ENCODE results near the gene AXIN1. TPM values are rescaled to one million over a fixed set of nuclear protein-coding genes. Genes with fewer than 3 reads are reported as not detected.

The AXIN1 gene
- total RNA-seq, 1 donor from 2014 or later = 27.0 TPM

DNA sequence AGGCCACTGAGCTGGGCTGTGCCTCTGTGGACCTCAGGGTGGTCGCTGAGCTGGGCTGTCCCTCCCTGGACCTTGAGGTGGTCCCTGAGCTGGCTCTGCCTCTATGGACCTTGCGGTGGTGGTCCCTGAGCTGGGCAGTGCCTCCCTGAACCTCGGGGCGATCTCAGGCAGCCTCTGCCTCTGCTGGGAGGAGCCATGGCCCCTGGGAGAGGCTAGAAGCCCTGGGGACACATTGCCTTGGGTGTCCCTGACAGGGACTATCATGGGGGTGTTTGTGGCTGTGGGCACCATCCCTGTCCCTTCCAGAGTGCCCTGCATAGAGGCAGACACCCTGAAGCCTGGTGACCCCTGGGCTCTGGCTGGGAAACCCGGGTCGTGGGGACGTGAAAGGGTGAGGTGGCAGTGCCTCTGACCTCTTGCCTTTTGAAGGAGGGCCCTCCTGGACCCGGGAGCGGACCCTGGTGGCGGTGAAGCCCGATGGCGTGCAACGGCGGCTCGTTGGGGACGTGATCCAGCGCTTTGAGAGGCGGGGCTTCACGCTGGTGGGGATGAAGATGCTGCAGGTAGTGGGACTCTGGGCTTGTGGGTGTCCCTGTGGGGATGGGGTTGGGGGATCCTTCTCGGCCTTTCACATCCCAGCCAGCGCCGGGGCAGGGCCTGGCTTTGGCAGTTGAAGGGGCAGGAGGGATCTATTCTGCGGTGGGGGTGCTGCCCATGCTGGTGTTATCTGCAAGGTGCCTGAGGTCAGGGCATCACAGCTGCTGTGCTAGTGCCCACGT lies 46.2 kb upstream of the AXIN1 start:
- H2AFZ ChIP-seq (ENCODE audit: low read depth, low read length) = no peak overlapping the region
- Mint-ChIP-seq H3K27ac (ENCODE audit: unreplicated experiment) (no peak overlapping the region), H3K4me3 (ENCODE audit: unreplicated experiment) (peak overlapping the region; percentile 77), H3K9me3 (ENCODE audit: unreplicated experiment) (no peaks in the 10 kb centered on the region), H3K4me1 (ENCODE audit: low read depth, unreplicated experiment) (no peaks in the 10 kb centered on the region), H3K36me3 (ENCODE audit: low read depth, unreplicated experiment) (peaks cover 2% of the 10 kb centered on the region), H3K27me3 (ENCODE audit: low read depth, unreplicated experiment) (no peaks in the 10 kb centered on the region)
- FAIRE-seq = no peak
- H3K79me2 ChIP-seq (ENCODE audit: insufficient read depth, low read length) = peaks cover 9% of the 10 kb centered on the region
- H3K4me1 ChIP-seq (ENCODE audit: insufficient read depth, low read length) = peaks cover 8% of the 10 kb centered on the region
- TF ChIP-seq, protein P1, sequence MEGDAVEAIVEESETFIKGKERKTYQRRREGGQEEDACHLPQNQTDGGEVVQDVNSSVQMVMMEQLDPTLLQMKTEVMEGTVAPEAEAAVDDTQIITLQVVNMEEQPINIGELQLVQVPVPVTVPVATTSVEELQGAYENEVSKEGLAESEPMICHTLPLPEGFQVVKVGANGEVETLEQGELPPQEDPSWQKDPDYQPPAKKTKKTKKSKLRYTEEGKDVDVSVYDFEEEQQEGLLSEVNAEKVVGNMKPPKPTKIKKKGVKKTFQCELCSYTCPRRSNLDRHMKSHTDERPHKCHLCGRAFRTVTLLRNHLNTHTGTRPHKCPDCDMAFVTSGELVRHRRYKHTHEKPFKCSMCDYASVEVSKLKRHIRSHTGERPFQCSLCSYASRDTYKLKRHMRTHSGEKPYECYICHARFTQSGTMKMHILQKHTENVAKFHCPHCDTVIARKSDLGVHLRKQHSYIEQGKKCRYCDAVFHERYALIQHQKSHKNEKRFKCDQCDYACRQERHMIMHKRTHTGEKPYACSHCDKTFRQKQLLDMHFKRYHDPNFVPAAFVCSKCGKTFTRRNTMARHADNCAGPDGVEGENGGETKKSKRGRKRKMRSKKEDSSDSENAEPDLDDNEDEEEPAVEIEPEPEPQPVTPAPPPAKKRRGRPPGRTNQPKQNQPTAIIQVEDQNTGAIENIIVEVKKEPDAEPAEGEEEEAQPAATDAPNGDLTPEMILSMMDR (IDR thresholded peaks at IDR 0.05; ENCODE audit: insufficient read depth, low read depth, low read length) = no peak
- no peak for TF ChIP-seq EZH2 (IDR thresholded peaks at IDR 0.05; ENCODE audit: insufficient read depth, low read length)
- no peaks in the 10 kb centered on the region for H3K9me3 ChIP-seq (ENCODE audit: insufficient read depth, low read depth, low read length)
- H3K4me2 ChIP-seq (ENCODE audit: low read length) = peak overlapping the region; percentile 78
- no peaks in the 10 kb centered on the region for H3K36me3 ChIP-seq (ENCODE audit: insufficient read depth, low read length)
- H3K27me3 ChIP-seq (ENCODE audit: insufficient read depth, low read length) = no peaks in the 10 kb centered on the region
- no peak overlapping the region for H3K9ac ChIP-seq (ENCODE audit: low read length)
- no peak overlapping the region for H3K27ac ChIP-seq (ENCODE audit: low read depth, low read length)
- H3K4me3 ChIP-seq (ENCODE audit: insufficient read depth, low read depth, low read length) = no peak overlapping the region
- peaks cover 25% of the 10 kb centered on the region for H4K20me1 ChIP-seq (ENCODE audit: insufficient read depth, low read length)
- no peak for DNase-seq (ENCODE audit: low read depth)

DNA sequence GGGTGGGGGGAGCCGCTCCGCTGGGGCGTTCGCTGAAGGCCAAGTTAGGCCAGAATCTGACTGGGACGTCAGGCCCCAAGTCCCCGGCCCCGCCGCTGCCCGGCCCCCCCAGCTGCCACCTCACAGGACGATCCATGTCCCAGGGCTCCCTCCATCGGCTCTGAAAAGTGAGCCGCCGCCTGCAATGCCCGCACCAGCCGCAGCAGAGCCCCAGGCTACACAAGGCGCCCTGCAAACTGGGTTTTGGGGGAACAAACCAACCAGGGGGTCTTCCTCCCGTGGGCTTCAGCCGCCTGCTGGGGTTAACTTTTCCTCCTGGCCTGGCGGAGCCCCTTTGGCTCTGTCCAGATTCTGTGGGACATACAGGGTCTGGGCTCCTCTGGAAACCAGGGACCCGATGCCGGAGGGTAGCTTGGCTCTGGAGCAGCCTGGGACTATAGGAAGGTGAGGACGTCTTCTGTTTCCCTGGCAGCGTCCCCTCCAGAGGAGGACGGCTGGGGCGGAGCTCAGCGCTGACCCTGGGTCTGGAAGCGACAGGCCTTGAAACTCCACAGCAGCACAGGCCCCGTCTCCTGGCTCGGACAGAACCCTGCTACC lies 45.3 kb upstream of the AXIN1 start:
- H3K9me3 Mint-ChIP-seq (ENCODE audit: unreplicated experiment) = no peaks in the 10 kb centered on the region
- H3K9me3 ChIP-seq (ENCODE audit: insufficient read depth, low read depth, low read length) = no peaks in the 10 kb centered on the region
- FAIRE-seq = no peak
- peak overlapping the region; percentile 78 for H3K4me2 ChIP-seq (ENCODE audit: low read length)
- peak overlapping the region; percentile 66 for H3K27ac Mint-ChIP-seq (ENCODE audit: unreplicated experiment)
- peak; percentile 30 for DNase-seq (ENCODE audit: low read depth)
- peaks cover 2% of the 10 kb centered on the region for H3K36me3 Mint-ChIP-seq (ENCODE audit: low read depth, unreplicated experiment)
- peak overlapping the region; percentile 77 for H3K4me3 Mint-ChIP-seq (ENCODE audit: unreplicated experiment)
- H4K20me1 ChIP-seq (ENCODE audit: insufficient read depth, low read length) = peaks cover 25% of the 10 kb centered on the region
- H3K9ac ChIP-seq (ENCODE audit: low read length) = peak overlapping the region; percentile 63
- H3K27ac ChIP-seq (ENCODE audit: low read depth, low read length) = no peak overlapping the region
- H3K4me3 ChIP-seq (ENCODE audit: insufficient read depth, low read depth, low read length) = peak overlapping the region; percentile 33
- H3K27me3 ChIP-seq (ENCODE audit: insufficient read depth, low read length) = no peaks in the 10 kb centered on the region
- peaks cover 8% of the 10 kb centered on the region for H3K4me1 ChIP-seq (ENCODE audit: insufficient read depth, low read length)
- peaks cover 7% of the 10 kb centered on the region for H3K79me2 ChIP-seq (ENCODE audit: insufficient read depth, low read length)
- H2AFZ ChIP-seq (ENCODE audit: low read depth, low read length) = no peak overlapping the region
- no peaks in the 10 kb centered on the region for H3K36me3 ChIP-seq (ENCODE audit: insufficient read depth, low read length)
- H3K27me3 Mint-ChIP-seq (ENCODE audit: low read depth, unreplicated experiment) = no peaks in the 10 kb centered on the region
- no peaks in the 10 kb centered on the region for H3K4me1 Mint-ChIP-seq (ENCODE audit: low read depth, unreplicated experiment)
- TF ChIP-seq, protein P1 (IDR thresholded peaks at IDR 0.05; ENCODE audit: insufficient read depth, low read depth, low read length) = no peak
- no peak for TF ChIP-seq EZH2 (IDR thresholded peaks at IDR 0.05; ENCODE audit: insufficient read depth, low read length)
